Measurements from ENCODE around the gene NPLOC4.

The NPLOC4 gene

DNA sequence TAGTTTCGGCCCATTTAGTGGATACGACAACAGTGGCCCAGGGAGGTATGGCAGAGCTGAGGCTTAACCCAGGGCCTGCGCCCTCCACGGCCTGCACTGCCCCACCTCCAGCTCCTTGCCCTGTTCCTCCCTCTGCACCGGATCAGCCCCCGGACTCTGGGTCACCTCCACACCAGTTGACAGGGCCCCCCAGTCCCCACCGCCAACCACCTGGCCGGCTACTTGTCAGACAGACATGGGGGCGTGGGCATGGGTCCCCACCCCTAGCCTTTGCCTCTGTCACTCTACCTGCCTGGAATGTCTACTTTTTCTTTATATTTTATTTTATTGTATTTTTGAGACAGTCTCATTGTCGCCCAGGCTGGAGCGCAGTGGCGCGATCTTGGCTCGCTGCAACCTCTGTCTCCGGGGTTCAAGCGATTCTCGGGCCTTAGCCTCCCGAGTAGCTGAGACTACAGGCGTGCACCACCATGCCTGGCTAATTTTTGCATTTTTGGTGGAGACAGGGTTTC lies 121.3 kb downstream of the NPLOC4 start:
- DNase-seq = no peak

DNA sequence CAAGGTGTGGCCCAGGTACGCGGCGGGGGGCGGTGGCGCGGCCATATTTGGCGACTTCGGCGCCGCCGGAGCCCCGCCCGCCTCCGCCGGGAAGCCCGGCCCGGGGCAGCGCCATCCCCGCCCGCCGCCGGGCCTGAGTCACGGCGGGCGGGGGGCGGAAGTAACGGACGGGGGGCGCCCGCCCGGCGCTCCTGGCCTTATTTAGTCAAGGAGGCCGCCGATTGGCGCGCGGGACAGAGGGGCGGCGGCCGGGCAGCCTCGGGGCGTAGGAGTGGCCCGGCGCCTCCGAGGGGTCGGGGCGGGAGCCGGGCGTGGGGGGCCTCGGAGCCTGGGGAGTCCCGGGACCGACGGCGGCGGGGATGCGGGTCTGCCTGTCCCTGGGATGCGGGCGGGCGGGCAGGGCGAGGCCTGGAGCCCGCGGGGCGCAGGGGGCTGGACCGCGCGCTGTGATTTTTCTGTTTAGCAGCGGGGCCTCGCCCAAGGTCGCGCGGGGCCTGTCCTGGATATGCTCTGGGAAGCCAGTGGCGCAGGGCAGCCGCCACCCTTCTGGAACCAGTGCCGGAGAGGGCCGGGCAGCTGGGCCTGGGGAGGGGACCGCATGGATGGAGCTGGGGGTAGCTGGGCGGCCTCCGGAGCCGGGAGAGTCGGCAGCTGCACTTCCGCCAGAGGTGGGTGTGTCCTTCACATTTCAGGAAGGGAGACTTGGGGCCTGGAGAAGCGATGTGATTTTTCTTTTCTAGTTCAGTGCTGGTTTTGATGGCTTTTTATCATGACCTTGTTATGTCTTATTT lies 122.0 kb downstream of the NPLOC4 start:
- DNase-seq = peak; percentile 74

DNA sequence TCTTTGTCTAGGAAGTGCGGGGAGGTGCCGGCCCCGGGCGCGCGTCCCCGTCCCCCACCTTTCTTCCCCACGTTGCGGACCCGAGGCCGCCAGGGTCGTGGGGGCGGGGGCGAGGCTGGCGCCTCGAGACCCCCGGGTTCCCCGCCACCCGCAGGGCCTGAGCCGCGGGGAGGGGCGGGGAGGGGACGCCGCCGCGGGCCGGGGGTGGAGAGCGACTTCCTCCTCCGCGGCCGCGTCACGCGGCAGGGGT lies 122.5 kb downstream of the NPLOC4 start:
- DNase-seq = no peak

DNA sequence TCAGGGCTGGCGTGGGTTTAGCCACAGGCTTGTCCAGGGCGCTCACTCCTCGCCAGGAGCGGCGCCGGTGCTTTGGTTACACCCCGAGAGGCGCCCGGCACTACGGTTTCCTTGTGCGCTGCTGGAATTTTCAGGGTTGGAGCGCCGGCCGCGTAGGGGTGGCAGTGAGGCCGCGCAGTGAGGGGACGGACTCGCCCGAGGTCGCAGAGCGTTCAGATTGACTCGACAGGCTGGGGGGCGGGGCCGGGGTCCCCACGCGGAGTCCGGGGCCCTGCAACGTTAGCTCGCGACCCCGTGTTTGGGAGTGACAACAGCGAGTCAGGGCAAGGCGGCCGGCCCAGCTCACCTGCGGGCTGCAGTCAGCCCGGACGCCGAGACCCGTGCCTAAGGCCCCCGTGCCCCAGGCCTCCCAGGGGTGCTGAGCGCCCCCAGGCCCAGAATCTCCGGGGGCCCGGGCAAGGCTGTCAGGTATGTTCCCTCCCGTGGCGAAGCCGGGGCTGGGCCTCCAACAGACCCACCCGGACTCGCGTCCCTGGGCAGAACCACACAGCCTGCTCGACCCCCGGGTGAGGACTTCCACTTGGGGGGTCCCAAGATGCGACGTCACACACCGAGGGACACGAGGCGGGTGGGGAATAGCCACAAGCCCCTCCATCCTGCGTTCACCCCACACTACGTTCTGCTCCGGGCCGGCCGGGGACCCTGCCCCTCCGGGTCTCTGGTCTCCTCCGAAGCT lies 123.0 kb downstream of the NPLOC4 start:
- DNase-seq = no peak

DNA sequence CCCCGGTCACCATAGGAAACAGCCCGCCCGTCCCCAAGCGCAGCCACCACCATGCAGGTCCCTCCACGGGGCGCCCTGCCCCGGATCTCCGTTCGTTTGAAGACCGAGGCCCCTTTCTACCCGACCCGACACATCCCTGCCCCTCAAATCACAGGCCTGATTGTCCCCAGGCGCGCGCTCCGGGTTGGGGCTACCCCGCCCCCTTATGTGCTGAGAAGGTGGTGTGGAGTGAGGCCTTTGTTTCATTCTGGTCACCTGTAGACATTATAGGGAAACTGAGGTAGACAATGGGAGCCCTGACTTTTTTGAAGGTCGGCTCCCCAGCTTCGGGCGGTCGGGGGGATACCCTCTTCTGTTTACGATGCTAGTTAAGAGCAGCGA lies 123.5 kb downstream of the NPLOC4 start:
- peak; percentile 62 for DNase-seq

DNA sequence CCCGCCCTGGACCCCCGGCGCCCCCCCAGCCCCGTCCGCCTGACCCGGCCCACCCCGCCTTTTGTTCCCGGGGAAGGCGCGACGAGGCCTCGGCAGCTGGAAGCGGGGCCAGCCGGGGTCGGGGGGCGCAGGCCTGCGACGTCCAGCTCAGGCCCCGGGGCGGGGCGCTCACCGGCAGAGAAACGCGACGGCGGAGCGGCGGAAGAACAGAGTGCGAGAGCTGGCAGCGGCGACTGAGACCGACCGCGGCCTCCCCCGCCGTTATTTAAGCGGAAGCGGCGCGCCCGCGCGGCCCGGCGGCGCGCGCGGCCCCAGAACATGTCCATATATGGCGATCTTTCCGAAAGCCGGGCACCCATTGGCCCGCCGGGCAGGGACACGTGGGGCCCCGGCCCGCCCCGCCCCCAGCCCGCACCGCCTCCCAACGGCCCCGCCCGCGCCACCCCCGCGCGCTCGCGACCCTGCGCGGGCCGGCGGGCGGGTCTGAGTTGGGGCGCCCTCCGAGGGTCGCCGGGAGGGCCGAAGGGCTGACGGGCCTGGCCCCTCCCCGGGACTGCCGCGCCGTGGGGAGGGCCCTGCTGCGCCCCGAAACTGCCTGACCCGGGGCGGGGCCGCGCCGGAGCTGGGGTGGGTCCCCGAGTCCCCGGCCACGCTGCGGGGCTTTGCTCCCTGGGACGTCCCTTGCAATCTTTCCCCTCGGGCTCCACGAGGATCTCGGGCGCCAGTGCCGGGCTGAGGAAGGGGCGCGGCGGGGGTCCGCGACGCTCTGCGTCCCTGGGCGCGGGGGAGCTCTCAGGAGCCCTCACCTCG lies 124.1 kb downstream of the NPLOC4 start, which contains the start of gene ACTG1:
Gene ACTG1 (minus strand): TSS at position 238 of the 810 bp plus-strand sequence. CDS start 445 bp downstream, outside the sequence.
- DNase-seq = peak; percentile 94

DNA sequence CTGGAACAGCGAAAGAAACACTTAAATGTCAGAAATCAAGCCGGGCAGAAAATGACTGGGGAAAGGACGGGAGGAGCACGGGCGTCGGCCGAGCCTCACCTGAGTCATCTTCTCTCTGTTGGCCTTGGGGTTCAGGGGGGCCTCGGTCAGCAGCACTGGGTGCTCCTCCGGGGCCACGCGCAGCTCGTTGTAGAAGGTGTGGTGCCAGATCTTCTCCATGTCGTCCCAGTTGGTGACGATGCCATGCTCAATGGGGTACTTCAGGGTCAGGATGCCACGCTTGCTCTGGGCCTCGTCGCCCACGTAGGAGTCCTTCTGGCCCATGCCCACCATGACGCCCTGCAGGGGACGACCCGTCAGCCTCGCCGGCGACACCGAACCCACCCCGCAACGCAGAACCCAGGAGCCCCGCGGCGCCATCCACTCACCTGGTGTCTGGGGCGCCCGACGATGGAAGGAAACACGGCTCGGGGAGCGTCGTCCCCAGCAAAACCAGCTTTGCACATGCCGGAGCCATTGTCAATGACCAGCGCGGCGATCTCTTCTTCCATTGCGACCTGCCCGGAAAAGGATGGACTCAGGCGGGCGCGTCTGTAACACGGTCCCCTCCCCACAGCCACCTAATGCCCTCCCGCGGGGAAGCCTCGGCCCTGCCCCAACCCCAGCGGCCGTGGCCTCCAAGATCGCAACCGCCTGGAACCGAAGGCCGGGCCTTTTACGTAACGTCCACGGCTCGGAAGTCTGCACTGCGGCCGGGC lies 124.9 kb downstream of the NPLOC4 start:
- DNase-seq = no peak

DNA sequence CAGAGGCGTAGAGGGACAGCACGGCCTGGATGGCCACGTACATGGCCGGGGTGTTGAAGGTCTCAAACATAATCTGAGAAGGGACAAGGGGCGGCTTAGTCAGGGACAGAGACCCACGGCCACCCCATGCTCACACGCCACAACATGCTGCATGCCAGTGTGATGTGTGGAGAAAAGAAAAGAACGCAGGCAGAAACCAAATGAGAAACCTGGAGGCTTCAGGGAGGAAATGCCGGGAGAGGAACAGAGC lies 125.4 kb downstream of the NPLOC4 start:
- no peak for DNase-seq

DNA sequence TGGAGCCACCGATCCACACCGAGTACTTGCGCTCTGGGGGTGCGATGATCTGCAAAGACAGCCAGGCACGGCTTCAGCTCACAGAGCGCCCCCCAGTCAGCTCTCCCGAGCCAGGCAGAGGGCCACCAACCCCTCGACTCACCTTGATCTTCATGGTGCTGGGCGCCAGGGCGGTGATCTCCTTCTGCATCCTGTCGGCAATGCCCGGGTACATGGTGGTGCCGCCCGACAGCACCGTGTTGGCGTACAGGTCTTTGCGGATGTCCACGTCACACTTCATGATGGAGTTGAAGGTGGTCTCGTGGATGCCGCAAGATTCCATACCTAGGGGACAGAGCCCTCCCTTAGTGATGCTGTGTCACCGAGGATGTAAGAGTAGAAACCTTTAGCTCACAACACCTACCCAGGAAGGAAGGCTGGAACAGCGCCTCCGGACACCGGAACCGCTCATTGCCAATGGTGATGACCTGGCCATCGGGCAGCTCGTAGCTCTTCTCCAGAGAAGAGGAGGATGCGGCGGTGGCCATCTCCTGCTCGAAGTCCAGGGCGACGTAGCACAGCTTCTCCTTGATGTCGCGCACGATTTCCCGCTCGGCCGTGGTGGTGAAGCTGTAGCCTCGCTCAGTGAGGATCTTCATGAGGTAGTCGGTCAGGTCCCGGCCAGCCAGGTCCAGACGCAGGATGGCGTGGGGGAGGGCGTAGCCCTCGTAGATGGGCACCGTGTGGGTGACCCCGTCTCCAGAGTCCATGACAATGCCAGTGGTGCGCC lies 125.9 kb downstream of the NPLOC4 start:
- DNase-seq = peak; percentile 35

DNA sequence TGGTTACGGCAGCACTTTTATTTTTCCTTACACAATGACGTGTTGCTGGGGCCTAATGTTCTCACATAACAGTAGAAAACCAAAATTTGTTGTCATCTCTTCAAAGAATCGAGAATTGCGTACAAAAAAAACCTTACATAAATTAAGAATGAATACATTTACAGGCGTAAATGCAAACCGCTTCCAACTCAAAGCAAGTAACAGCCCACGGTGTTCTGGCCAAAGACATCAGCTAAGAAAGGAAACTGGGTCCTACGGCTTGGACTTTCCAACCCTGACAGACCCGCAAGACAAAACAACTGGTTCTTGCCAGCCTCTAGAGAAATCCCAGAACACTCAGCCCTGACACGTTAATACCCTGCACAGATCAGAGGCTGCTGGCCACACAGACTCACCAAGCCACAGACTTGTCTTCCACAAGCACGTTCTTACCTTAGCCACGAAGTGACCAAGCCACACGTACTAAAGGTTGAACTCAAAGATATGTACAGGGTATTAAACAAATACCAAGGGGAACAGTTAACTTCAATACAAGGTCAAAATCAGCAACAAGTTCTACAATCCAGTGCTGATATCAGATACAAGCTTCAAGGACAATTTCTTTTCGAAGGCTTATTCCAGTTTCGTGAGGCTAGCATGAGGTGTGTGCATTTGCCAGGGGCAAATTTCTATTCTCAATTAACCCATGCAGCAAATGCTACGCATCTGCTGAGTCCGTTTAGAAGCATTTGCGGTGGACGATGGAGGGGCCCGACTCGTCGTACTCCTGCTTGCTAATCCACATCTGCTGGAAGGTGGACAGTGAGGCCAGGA lies 126.7 kb downstream of the NPLOC4 start:
- DNase-seq = no peak

DNA sequence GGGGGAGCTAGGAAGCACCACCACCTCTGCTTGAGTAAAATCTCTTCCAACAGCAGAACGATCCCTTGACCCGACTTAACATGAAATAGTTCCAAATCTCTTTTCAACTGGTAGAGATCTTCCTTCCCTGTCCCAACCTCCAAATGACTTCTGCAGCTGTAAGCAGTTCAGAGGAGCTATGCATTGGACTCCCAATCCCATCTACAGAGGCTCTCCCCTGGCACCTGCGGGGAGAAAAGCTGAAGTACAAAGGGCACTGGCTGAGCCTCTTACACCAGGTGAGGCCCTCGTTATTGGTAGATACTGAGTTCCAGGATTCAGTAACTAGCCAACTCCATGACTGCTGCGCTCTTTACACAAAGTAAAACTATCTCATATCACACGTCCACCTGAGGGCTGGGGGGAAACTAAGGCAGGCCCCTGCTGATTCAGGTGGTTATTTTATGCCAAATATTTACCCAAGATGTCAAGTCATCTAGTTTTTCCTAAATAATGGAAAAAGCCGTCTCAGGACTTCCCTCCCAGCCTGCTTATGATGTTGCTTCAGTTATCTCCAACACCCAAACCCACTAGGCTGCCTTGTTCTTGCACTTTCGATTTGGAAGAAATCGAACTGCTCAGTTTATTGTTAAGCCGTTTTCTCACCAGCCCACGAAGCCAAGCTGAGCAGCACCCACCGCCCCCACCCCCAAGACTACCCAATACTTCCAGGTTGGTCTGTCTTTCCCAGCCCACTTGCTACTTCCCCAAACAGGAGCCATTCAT lies 127.5 kb downstream of the NPLOC4 start:
- peak; percentile 32 for DNase-seq

DNA sequence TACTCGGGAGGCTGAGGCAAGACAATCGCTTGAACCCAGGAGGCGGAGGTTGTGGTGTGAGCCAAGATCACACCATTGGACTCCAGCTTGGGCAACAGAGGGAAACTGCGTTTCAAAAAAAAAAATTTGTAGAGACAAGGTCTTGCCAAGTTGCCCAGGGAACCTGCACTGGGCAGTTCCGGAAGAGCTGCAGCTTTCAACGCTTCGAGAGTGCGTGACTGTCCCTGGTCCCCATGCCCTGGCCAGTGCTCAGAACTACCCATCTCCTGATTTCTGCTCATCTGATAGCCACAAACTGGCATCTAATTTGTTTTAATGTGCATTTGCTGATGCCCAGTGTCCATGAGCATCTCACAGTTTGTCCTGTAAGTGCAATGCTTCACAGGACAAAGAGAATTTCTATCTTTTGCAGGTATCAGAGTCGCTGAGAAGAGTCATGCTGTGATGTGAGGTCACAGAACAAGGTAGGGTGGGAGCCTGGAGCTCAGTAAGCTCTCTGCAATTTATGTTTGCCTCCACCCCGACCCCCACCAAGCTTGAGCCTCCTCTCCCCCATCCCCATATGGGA lies 128.2 kb downstream of the NPLOC4 start:
- DNase-seq = no peak

All from CD4-positive, alpha-beta T cell treated with Interleukin-15 for 1 hour (primary cell).